HG02884 (cell line): ENCODE results near the gene OR4K2.
"Not testable (repeated sequence)": the region's sequence is repeated elsewhere in the genome, so short reads cannot be mapped to it uniquely, and the experiment has no call there.

Experiments used
- ATAC-seq: cut with Tn5 transposase; IDR thresholded peaks from one replicate; pipeline ENCODE4 v1.9.1; 2021; ENCODE audit warnings: mild to moderate bottlenecking, moderate library complexity; ENCODE audit not compliant: unreplicated experiment

OR4K2 gene, protein sequence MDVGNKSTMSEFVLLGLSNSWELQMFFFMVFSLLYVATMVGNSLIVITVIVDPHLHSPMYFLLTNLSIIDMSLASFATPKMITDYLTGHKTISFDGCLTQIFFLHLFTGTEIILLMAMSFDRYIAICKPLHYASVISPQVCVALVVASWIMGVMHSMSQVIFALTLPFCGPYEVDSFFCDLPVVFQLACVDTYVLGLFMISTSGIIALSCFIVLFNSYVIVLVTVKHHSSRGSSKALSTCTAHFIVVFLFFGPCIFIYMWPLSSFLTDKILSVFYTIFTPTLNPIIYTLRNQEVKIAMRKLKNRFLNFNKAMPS

DNA sequence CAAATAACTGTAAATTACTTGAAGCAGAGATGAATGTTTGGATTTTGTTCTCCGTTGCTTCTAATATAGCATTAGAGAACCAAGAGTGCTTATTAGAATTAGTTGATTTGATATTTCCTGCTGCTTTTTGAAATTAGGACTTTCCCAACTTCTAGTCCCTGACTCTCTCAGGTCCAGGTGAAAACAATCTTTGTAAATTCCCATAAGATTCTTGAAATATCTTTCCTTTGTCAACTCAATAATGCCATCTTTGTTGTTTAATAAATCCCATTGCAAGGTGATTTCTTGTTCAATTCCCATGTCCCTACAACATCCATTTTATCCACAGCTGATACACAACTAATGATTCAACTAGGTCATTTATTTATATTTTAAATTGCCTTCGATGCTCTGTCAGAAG lies at the start of gene OR4K2:
OR4K2 (plus strand) TSS at position 301 of the 400 bp plus-strand sequence. CDS start 1,126 bp downstream, outside the sequence.
- ATAC-seq = no peak

DNA sequence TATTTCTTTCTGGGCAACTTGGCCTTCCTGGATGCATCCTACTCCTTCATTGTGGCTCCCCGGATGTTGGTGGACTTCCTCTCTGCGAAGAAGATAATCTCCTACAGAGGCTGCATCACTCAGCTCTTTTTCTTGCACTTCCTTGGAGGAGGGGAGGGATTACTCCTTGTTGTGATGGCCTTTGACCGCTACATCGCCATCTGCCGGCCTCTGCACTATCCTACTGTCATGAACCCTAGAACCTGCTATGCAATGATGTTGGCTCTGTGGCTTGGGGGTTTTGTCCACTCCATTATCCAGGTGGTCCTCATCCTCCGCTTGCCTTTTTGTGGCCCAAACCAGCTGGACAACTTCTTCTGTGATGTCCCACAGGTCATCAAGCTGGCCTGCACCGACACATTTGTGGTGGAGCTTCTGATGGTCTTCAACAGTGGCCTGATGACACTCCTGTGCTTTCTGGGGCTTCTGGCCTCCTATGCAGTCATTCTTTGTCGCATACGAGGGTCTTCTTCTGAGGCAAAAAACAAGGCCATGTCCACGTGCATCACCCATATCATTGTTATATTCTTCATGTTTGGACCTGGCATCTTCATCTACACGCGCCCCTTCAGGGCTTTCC lies 47.2 kb upstream of the OR4K2 start:
- not testable (repeated sequence) for ATAC-seq

DNA sequence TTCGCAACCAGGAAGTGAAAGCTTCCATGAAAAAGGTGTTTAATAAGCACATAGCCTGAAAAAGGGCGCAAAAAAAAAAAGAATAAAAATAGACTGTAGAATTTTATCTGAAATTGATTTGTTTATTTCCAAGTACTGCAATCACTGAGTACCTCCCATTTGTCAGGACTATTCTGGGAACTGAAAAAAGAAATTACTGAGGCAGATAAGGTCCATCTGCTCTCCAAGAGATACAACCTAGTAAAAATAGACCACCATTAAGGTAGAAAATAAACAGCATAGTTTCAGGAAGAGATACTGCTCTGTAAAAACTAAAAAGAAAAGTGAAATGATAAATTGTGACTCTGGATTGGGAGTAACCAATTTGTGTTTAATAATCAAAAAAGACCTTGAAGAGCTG lies 46.6 kb upstream of the OR4K2 start:
- ATAC-seq = no peak

DNA sequence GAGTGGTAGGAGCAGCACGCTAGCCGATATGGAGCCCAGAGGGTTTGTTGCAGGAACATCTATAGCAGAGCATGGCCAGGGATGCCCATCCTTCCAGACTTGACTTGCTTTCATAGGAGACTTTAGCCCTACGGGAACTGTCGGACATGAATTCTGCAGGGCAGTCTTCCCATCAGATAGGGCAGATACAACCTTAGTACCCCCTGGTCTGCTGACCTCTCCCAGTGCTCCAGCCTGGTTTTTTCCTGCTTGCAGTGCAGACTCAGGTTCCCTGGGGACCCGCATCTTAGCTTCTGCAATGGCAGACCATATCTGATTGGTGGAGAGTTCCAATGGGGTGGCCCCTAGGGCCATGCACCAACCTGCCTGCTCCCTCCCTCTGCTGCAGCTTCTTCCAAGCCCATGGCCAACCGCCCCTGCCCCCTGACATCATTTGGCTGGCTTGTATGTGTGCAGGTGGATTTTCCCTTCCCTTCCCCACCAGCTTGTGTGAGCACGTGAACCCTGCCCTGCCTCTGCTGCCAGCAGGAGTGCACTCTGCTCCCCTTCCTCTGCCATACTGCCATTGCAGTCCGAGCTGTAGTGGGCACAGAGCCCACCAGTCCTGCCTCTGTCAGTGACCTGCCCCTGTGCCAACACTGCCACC lies 40.6 kb upstream of the OR4K2 start:
- ATAC-seq = not testable (repeated sequence)

DNA sequence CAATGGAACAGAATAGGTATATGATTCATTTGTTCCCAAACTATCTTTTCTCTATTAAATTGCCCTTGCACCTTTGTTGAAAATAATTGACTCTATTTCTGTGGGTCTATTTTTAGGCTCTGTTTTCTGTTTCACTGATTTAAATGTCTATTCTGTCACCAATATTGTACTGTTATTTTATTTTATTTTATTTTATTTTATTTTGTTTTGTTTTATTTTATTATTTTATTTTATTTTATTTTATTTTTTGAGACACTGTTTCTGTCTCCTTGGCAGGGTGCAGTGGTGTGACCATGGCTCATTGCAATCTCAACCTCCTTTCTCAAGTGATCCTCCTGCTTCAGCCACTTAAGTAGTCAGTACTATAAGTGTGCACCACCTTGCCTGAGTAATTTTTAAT lies 36.5 kb upstream of the OR4K2 start:
- ATAC-seq = no peak

DNA sequence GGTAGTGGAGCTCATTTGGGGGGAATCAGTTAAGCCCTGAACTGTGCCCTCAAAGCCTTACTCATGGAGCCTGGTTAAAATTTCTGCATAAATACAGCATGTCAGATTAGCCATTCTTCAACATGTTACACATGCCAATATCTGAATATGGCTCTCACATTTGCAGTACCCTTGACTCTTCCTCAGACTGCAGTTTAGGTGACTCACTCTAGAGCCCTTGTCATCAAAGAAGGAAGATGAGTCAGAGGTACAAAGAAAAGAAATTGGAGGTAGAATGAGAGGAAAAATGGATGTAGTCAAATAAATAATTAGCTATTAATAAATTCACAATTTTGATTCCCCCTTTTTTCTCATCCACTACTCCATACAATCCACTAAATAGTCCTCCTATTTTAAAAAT lies 23.6 kb upstream of the OR4K2 start:
- no peak for ATAC-seq

DNA sequence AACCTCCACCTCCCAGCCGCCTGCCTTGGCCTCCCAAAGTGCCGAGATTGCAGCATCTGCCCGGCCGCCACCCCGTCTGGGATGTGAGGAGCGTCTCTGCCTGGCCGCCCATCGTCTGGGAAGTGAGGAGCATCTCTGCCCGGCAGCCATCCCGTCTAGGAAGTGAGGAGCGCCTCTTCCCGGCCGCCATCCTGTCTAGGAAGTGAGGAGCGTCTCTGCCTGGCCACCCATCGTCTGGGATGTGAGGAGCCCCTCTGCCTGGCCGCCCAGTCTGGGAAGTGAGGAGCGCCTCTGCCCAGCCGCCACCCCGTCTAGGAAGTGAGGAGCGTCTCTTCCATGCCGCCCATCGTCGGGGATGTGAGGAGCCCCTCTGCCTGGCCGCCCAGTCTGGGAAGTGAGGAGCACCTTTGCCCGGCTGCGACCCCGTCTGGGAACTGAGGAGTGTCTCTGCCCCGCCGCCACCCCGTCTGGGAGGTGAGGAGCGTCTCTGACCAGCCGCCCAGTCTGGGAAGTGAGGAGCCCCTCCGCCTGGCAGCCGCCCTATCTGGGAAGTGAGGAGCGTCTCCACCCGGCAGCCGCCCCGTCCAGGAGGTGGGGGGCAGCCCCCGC lies 8.8 kb upstream of the OR4K2 start:
- ATAC-seq = not testable (repeated sequence)

DNA sequence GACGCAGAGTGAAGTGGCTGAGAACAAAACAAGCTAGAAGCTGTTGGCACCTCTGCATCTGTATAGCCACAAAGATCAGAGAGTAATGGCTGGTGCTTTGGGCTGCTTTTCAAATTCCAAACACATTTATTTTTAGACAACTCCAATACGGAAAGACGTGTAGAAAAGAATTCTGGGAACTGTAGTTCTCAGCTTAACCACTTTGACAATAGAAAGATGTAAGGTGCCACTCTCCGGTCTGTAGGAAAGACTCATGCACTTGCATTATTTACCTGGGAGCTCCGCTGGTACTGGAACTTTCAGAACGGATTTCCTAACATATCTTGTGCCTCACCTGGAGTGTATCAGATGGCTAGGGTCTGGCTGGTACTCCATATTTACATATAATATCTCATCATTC lies 1.8 kb upstream of the OR4K2 start:
- ATAC-seq = no peak

DNA sequence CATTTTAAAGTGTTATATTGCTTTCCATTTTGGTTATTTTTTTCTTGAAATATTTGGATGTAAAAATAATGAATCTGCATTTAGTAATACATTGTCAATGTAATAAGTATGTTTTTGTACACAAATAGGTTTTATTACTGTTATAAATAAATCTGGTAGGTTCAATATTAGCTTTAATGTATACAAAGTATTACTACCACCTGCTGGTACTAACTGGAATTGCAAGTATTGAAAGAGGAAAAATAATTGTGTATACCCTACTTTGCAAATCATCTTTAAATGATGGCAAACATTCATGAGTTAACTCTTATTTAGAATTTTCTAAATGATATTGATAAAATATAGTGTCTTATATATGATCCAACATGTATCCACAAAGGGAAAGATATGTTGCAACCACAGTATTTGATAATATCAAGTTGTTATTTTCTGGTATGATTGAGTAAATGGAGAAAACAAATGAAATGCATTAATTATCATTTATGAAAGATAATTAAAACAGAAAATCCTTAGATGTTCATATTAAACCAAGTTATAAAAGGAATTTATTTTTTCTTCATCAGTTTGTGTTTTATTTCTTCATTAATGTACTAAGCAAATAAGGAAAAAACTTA lies 3.2 kb downstream of the OR4K2 start:
- no peak for ATAC-seq

DNA sequence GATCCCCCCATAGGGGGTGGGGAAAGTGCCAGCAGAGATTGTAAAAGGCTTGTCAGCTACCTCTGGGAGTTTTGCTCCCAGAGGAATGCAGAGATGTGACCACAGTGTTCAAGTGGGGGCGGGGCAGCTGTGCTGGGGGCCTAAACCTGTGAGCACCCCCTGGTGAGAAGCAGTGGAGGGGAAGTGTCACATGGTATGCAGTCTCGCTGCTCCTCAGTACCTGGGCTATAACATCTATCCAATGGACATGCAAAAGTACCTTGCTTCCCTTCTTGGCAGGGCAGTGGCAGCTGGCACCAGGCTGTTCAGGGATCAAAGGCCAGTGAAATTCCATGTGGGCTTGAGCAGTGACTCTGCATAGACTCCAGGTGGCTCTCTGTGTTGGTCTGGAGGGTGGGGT lies 20.3 kb downstream of the OR4K2 start:
- no peak for ATAC-seq

DNA sequence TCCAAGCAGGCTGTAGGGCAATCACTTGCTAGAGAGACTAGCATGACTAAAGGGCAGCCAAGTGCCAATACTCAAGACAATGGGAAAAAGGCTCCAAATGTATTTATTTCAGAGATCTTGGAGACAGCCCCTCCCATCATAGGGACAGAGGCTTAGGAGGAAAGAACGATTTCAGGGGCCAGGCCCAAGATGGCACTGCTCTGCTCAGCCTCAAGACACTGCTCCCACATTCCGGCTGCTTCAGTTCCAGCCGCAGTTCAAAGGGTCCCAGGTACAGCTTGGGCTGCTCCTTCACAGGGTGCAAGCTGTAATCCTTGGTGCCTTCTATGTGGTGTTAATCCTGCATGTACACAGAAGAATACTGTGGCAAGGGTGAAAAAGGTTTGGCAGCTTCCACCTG lies 26.1 kb downstream of the OR4K2 start:
- ATAC-seq = no peak

DNA sequence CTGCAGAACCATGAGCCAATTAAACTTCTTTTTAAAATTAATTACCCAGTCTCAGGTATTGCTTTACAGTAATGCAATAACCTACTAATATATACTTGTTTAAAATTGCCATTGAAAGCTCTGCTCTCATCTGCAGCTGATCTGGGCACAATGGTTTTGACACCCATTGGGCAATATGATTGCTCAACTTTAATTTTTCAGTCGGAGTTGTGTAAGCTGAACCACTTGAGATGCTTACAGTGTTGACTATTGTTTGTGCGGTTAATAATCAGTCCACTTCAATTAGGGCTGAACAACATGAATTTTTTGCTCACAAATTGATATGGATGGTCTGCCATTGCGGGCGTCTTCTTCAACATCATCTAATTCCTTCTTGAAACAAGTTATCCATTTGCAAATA lies 27.5 kb downstream of the OR4K2 start:
- no peak for ATAC-seq

DNA sequence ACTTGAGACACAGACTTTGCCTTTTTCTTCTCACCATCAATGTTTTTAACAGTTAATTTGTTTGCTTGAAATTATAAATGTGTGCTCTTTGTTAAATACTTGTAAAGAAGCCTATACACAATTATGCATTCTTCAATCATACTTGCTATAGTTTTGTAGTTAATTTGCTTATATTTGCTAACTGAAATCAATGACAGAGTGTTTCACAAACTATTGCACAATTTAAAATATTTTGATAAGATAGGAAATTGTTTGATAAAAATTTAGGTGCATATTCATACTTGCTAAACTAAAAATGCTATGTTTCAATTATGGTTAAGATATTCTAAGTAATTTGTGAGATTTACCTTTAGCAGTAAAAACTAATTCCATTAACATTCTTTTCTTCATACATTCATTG lies 31.7 kb downstream of the OR4K2 start:
- no peak for ATAC-seq

DNA sequence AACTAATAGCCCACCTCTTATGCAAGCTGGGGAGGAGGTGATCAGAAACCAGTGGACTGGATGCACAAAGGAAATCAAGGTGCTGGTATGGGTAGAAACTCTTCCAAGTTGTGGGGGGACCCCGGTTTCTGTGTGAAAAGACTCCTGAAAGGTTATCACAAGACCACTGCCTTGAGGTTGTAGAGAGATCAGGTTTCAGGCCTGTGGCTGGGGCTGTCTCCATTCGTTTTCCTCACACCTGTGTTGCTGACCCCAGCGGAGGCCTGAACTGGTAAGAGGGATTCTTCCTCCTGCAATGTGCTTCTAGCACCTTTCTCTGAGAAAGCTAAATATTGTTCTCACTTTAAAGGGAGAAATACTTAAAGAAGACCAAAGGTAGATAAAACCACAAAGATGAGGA lies 36.2 kb downstream of the OR4K2 start:
- no peak for ATAC-seq

DNA sequence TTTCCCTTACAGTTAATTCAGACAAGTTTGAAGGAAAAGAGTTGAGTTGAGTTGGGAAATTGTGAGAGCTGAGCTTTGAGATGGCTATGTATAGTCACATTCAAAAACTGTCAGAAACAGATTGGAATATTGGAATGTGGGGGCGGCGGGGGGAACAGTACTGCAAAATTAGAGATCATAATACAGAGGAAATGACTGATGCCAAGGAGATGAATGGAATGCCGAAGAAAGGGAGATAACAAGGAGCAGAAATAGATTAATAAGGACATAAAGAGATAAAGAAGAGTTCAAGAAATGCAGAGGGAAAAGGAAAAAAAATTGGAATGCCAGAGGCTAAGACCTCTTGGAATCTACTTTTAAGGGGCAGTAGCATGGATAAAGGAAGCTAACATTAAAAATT lies 42.3 kb downstream of the OR4K2 start:
- ATAC-seq = no peak

DNA sequence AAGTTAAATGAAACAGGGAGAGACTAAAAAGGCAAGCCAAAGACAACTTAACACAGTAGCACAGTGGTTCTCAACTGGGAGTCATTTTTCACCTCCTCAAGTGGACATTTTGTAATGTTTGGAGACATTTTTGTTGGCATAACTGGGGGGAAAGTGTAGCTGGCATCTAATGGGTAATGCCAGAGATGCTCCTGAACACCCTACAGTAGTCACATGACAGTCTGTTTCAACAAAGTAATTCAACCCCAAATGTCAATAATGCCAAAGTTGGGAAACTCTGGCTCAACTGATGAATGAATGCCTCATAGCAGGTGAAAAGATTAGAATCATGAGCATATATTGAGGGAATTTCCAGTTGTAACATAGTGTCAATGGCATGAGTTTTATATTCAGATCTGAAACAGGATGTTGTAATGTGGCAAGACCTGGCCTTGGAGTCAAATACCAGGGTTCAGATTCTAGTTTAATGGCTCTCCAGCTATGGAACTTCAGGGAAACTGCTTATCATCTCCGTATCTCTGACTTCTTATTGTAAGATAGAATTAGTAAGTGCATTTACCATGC lies 43.1 kb downstream of the OR4K2 start:
- ATAC-seq = no peak

DNA sequence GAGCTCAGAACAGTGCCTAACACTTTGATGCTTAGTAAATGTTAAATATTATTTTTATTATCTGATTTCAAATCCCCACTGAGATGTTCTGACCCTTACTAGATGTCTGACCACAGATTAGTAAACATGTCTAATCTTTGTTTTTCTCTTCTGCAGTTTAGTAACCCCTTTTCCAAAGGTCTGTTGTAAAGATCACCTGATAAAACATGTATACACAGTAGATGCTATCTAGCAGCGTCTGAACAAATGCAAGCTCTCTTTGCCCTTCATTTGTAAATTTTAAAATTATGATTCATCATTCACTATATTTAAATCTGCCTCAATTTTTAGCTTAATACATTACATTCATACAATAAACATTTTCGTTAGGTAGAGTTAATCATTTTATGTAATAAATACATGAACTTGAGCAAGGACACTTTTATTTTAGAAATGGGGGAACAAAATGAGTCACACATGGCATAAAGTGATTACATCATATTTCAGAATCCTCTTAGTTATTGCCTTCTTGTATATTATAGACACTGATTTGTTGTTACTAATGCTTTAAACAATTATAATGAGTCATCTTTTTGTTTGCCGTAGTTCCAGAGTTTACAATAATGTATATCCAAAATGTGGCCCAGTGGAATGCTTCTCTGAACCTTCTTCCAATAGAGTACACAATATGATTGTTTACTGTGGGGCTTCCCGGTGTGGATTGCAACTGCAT lies 43.8 kb downstream of the OR4K2 start:
- ATAC-seq = no peak

DNA sequence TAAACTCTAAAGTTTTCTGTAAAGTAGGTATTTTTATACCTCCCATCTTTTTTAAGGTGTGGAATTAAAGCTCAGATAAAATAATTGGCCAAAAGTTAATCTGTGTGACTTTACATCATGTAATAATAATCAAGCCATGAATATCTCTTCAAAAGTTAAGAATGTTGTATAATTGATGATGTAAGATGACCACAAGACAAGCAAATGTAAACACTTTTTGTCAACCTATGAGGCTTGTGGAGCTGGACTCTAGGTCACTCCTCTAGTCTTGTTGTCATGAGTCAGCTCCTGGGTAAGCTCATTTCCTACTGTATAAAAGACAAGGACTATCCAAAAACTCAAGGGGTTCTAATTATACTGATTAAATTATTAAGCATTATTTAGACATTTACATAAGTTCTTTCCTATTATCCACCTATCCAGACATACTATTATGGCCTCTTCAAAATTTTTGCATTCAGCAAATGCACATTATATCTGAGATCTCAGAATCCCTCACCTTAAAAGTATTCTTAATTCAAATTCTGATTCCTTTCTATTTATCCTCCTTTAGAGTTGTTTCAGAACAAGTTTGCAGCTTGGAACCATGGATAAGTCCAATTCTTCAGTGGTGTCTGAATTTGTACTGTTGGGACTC lies 45.2 kb downstream of the OR4K2 start, which contains the start of gene OR4K5:
OR4K5 (plus strand) TSS at position 587 of the 637 bp plus-strand sequence; CDS start at position 587, 0 bp downstream.
- ATAC-seq = no peak

DNA sequence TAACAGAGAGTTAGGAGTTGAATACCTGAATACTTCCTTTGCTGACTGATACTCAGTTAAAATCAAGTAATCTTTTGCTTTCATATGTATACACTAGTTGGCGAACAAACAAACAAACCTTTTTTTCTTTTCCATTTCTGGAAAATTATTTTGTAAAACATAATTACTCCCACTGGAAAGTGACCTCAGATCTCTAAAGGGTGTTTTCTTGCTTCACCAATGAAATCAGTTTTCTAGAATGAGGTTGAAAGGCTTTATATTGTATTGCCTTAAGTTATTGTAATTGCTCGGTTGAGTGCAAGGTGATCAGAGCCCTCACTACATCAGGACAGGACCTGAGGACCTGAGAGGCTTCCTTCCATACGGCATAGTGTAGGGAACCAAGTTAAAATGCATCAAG lies 55.7 kb downstream of the OR4K2 start, which contains the start of gene OR4K1:
OR4K1 (plus strand) TSS at position 301 of the 400 bp plus-strand sequence. CDS start 4,750 bp downstream, outside the sequence.
- no peak for ATAC-seq
